ENCODE results near the gene FOXA3. TPM values are rescaled to one million over a fixed set of nuclear protein-coding genes. Genes with fewer than 3 reads are reported as not detected.

Gene FOXA3
- total RNA-seq, 1 donor from 2014 or later, result 1.6 TPM

DNA sequence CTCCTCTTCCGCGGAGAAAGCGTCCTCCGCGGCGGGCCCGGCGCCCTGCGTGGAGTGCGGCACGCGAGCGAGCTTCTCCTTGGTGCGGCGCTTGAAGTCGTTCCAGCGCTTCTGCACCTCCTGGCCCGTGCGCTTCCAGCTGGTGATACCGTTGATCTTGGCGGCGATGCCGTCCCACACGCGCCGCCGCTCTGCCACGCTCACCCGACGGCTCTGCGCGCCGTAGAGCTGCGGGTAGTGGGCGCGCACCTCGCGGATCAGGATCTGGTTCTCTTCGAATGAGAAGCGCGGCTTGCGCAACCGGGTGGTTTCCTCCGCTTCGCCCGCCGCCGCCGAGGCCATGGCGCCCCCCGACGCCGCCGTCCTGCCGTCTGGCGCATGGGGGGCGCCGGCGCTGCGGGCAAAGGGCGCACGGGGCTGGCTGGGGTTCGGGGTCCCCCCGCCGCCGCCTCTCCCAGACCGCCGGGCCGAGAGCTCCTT is 37.3 kb downstream of the FOXA3 start:
- Histone ChIP-seq H3K4me3 (peak overlapping the region; percentile 70), H3K36me3 (peaks cover 27% of the 10 kb centered on the region), H3K27me3 (no peaks in the 10 kb centered on the region), H3K9me3 (no peaks in the 10 kb centered on the region), H3K4me1 (peaks cover 8% of the 10 kb centered on the region), H3K27ac (no peak overlapping the region)
- no peak for TF ChIP-seq CTCF (IDR thresholded peaks at IDR 0.05)
- peak; percentile 84 for DNase-seq
- intact Hi-C loops (cut with DNase I), result no loop called here
- peak; percentile 1 for ATAC-seq

- peak within 1 kb of the TSS; percentile 70 for H3K4me3 ChIP-seq
- no peak for ATAC-seq
- peaks cover 8% of the 10 kb centered on the region for H3K4me1 ChIP-seq
- DNase-seq, result no peak
- peaks cover 25% of the 10 kb centered on the region for H3K36me3 ChIP-seq
- no peaks in the 10 kb centered on the region for H3K9me3 ChIP-seq
- H3K27me3 ChIP-seq, result no peaks in the 10 kb centered on the region
- no peak for TF ChIP-seq CTCF (IDR thresholded peaks at IDR 0.05)
- H3K27ac ChIP-seq, result peak within 1 kb of the TSS; percentile 60
- intact Hi-C loops (cut with DNase I), result no loop called here
Observed at GRCh38 chr19:45901912-45902650, 38.0 kb downstream of the FOXA3 start, which contains the start of gene MYPOP. MYPOP (minus strand) TSS chr19:45902613; CDS start chr19:45901773, 840 bp downstream.

DNA sequence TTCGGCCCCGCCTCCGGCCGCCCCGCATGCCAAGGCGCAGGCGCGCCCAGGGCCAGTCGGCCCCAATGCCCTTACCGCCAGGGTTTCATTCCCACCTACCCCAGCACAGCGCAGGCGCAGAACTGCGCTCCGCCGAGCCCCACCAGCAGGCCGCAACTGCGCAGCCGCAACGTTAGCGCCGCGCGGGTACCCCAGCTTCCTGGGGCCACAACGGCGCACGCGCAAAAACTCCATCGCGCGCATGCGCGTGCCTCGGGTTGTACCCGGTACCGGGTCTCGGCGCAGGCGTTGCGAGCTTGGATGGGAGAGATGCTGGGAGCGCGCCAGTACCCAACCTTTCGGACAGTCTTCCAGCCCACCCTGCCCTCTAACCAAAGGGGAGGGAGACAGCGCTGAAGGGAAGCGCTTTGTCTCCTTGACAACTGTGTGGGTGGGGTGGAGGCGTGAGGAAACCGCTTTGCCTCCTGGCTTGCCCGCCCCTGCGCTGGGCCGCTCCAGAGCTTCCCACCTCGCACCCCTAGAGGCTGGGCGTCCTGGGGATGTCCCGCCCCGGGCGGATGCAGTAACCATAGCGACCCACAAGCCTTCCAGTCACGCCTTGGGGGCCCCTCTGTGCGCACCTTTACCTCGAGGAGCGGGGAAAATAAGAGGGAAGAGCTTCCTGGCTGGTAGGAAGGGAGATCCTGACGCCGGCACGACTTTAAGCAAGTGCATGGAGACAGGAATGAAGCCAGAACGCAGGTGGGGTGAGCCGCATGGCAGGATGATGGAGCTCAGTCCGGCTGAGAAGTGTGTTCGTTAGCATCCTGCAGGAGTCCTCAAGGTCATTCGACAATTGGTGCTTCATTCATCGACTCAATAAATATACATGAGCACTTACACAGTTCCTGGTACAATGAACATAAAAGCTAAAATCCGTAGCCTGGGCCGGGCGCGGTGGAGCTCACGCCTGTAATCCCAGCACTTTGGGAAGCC is 38.8 kb downstream of the FOXA3 start:
- Histone ChIP-seq H3K27ac (peak overlapping the region; percentile 60), H3K4me3 (peak overlapping the region; percentile 70), H3K36me3 (peaks cover 19% of the 10 kb centered on the region), H3K4me1 (peaks cover 8% of the 10 kb centered on the region), H3K9me3 (no peaks in the 10 kb centered on the region), H3K27me3 (no peaks in the 10 kb centered on the region)
- intact Hi-C loops (cut with DNase I), result no loop called here
- DNase-seq, result peak; percentile 100
- TF ChIP-seq CTCF (IDR thresholded peaks at IDR 0.05), result no peak
- ATAC-seq, result peak; percentile 96

GRCh38 chr19:45905011-45905410 is 40.9 kb downstream of the FOXA3 start:
- Histone ChIP-seq H3K27ac (no peak overlapping the region), H3K4me1 (peaks cover 8% of the 10 kb centered on the region), H3K36me3 (no peaks in the 10 kb centered on the region), H3K27me3 (no peaks in the 10 kb centered on the region), H3K9me3 (no peaks in the 10 kb centered on the region), H3K4me3 (no peak overlapping the region)
- TF ChIP-seq CTCF (IDR thresholded peaks at IDR 0.05), result no peak
- ATAC-seq, result no peak
- intact Hi-C loops (cut with DNase I), result no loop called here
- no peak for DNase-seq

DNA sequence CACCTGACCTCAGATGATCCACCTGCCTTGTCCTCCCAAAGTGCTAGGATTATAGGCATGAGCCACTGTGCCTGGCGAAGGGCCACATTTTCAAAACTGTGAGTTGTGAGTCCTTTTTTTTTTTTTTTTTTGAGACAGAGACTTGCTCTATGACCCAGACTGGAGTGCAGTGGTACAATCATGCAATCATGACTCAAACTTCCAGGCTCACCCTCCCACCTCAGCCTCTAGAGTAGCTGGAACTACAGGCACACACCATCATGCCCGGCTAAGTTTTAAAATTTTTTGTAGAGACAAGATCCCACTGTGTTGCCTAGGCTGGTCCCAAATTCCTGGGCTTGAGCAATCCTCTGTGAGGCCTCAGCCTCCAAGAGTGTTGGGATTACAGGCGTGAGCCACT is 42.1 kb downstream of the FOXA3 start:
- ATAC-seq, result no peak
- intact Hi-C loops (cut with DNase I), result no loop called here

More for the DNA sequence above, 42.1 kb downstream of the FOXA3 start:
- no peak for DNase-seq
- no peak overlapping the region for H3K4me3 ChIP-seq
- peaks cover 8% of the 10 kb centered on the region for H3K27me3 ChIP-seq
- peaks cover 3% of the 10 kb centered on the region for H3K4me1 ChIP-seq
- no peaks in the 10 kb centered on the region for H3K9me3 ChIP-seq
- no peak overlapping the region for H3K27ac ChIP-seq
- no peak for TF ChIP-seq CTCF (IDR thresholded peaks at IDR 0.05)
- H3K36me3 ChIP-seq, result no peaks in the 10 kb centered on the region
